Colonic mucosa (tissue), 4 donors: ENCODE results near the gene FEM1A. TPM values are rescaled to one million over a fixed set of nuclear protein-coding genes. Genes with fewer than 3 reads are reported as not detected.

ENCODE experiments used
- DNase-seq: peaks from one replicate; pipeline ENCODE4 v3.0.0-alpha.2; 2020
- H3K27ac ChIP-seq: fragments of 200-600 bp; one replicate; pipeline ENCODE4 v1.8.0; 2021
- H3K27me3 ChIP-seq: fragments of 200-600 bp; one replicate; pipeline ENCODE4 v1.8.0; 2021
- H3K36me3 ChIP-seq: fragments of 200-600 bp; one replicate; pipeline ENCODE4 v1.8.0; 2021
- H3K4me1 ChIP-seq: fragments of 200-600 bp; one replicate; pipeline ENCODE4 v1.8.0; 2021; ENCODE audit warnings: mild to moderate bottlenecking
- H3K4me3 ChIP-seq: fragments of 200-600 bp; one replicate; pipeline ENCODE4 v1.8.0; 2021
- H3K9ac ChIP-seq, 2 donors: one replicate each; pipeline ENCODE4 v1.7.0; 2013; ENCODE audit warnings: control low read depth in 2 of 2, low read depth in 2 of 2, low read length in 2 of 2
- H3K9me3 ChIP-seq: fragments of 200-600 bp; one replicate; pipeline ENCODE4 v1.8.0; 2021
- intact Hi-C: fragments of 100-400 bp; cut with DNase I; formaldehyde crosslinking; loops from one replicate; pipeline ENCODE4 v1.14.1; 2022
- microRNA-seq: library from miRNA; unstranded; fragments of <30 nt; microRNA quantifications from one replicate; pipeline ENCODE4, GENCODE V29; 2019
- total RNA-seq, 2 donors: library from RNA; stranded (reverse); fragmentation: NEBNext Ultra II Directional in 1 of 2; extraction: Animal tissue kit (Norgen Biotek cat#: 25700) in 1 of 2; gene quantifications; one replicate each; pipeline ENCODE4 v1.2.1, GENCODE V29; 2021
- TF ChIP-seq, protein P1 (sequence below): fragments of 200-600 bp; IDR thresholded peaks from one replicate; pipeline ENCODE4 v1.8.0; 2022; ENCODE audit warnings: antibody characterized with exemption, mild to moderate bottlenecking
- donor health status: healthy.
- donor health status: DM: no; HTN: no; CAD: no.
- donor health status: DM: no; HTN: no; CAD: no.

The FEM1A gene
- total RNA-seq, 2 donors from 2014 or later: 10.4 to 13.3 TPM

DNA sequence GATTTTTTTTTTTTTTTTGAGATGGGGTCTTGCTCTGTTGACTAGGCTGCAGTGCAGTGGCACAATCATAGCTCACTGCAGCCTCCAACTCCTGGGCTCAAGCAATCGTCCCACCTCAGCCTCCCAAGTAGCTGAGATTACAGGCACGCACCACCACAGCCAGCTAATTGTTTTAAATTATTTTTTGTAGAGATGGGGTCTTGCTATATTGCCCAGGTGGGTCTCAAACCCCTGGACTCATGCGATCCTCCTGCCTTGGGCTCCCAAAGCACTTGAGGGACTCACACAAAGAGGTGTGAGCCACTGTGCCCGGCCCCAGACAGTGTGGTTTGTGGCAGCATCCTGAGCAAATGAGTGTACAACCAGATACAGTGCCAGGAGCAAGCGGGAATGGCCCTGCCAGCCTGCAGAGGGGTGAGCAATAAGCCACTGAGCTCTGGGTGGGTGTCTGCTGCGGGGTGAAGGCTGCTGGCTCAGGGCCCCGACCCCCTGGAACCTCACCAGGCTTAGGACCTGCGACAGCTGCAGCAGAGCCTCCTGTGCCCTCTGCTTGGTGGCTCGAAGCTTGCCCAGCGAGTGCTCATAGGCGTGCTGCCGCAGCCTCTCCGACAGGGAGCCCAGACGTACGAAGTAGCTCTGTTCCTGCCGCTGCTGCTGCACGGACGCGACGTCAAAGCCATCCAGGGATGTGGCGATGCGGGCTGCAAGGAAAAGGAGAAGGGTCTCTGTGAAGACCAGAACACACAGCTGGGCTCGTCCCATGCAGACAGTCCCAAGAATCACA, 55.8 kb downstream of the FEM1A start:
- TF ChIP-seq, protein P1, sequence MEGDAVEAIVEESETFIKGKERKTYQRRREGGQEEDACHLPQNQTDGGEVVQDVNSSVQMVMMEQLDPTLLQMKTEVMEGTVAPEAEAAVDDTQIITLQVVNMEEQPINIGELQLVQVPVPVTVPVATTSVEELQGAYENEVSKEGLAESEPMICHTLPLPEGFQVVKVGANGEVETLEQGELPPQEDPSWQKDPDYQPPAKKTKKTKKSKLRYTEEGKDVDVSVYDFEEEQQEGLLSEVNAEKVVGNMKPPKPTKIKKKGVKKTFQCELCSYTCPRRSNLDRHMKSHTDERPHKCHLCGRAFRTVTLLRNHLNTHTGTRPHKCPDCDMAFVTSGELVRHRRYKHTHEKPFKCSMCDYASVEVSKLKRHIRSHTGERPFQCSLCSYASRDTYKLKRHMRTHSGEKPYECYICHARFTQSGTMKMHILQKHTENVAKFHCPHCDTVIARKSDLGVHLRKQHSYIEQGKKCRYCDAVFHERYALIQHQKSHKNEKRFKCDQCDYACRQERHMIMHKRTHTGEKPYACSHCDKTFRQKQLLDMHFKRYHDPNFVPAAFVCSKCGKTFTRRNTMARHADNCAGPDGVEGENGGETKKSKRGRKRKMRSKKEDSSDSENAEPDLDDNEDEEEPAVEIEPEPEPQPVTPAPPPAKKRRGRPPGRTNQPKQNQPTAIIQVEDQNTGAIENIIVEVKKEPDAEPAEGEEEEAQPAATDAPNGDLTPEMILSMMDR: no peak
- no peak overlapping the region for H3K27ac ChIP-seq
- DNase-seq: no peak
- peaks cover 12% of the 10 kb centered on the region for H3K36me3 ChIP-seq
- no peak overlapping the region for H3K9ac ChIP-seq
- intact Hi-C loops: no loop called here
- H3K9me3 ChIP-seq: no peaks in the 10 kb centered on the region
- H3K4me1 ChIP-seq: no peaks in the 10 kb centered on the region
- H3K27me3 ChIP-seq: no peaks in the 10 kb centered on the region
- H3K4me3 ChIP-seq: no peak overlapping the region

DNA sequence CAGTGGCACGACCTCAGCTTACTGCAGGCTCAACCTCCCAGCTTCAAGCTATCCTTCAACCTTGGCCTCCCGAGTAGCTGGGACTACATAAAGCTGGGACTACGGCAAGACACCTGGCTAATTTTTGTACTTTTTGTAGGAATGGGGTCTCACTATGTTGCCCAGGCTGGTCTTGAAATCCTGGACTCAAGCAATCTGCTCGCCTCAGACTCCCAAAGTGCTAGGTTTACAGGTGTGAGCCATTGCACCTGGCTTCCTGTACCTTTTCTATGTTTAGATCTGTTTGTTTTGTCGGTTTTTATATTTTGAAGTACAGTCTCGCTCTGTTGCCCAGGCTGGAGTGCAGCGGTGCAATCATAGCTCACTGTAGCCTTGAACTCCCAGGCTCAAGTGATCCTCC, 57.5 kb downstream of the FEM1A start:
- intact Hi-C loops: no loop called here
- Histone ChIP-seq H3K4me3 (no peak overlapping the region), H3K36me3 (peaks cover 12% of the 10 kb centered on the region), H3K9ac (no peak overlapping the region), H3K27ac (no peak overlapping the region), H3K4me1 (no peaks in the 10 kb centered on the region), H3K27me3 (no peaks in the 10 kb centered on the region), H3K9me3 (no peaks in the 10 kb centered on the region)
- TF ChIP-seq, protein P1: no peak
- DNase-seq: no peak

Small RNA genes lying within 50 kb of the gene (microRNA-seq; reads per million reads assigned to microRNA genes)
- 3.3 reads per million for gene MIR7-3

Other genes with a start within 250 kb of the FEM1A start
- gene SEMA6B, start 232.1 kb upstream of the FEM1A start, total RNA-seq: 1 to 10 TPM; 1.3 to 5.6 TPM
- 10 to 100 TPM; 14.2 to 24.1 TPM for gene TNFAIP8L1, start 152.2 kb upstream of the FEM1A start, total RNA-seq
- 100 to 1,000 TPM; 108 to 182 TPM for gene MYDGF, start 121.4 kb upstream of the FEM1A start, total RNA-seq
- gene DPP9, start 67.9 kb upstream of the FEM1A start, total RNA-seq: 100 to 1,000 TPM in 1 of 2 donors, 10 to 100 TPM in 1; 56.3 to 100 TPM
- gene TICAM1, start 40.0 kb downstream of the FEM1A start, total RNA-seq: 10 to 100 TPM; 14.0 to 27.2 TPM
- gene PLIN3, start 75.9 kb downstream of the FEM1A start, total RNA-seq: 100 to 1,000 TPM; 110 TPM
- under 1 TPM in 1 of 2 donors, not detected in 1; 0.15 TPM for gene ARRDC5, start 111.2 kb downstream of the FEM1A start, total RNA-seq
- 10 to 100 TPM in 1 of 2 donors, 1 to 10 TPM in 1; 6.3 to 48.5 TPM for gene UHRF1, start 117.8 kb downstream of the FEM1A start, total RNA-seq
- gene KDM4B, start 177.4 kb downstream of the FEM1A start, total RNA-seq: 10 to 100 TPM; 35.2 to 52.9 TPM